Measurements from ENCODE around the gene TMEM80. TPM values are rescaled to one million over a fixed set of nuclear protein-coding genes. Genes with fewer than 3 reads are reported as not detected.

TMEM80 gene
- total RNA-seq (2012; rRNA removed) (5.0 and 5.6 TPM in 2 replicates), polyA plus RNA-seq (2012; rRNA removed) (21.2 and 21.7 TPM in 2 replicates), Bru-seq, nascent RNA (percentile 70 among the genes with signal in this experiment), BruChase-seq, experiment 1, labeled RNA remaining after a 6-hour chase (percentile 86 among the genes with signal in this experiment), BruChase-seq, experiment 2, labeled RNA remaining after a 2-hour chase (percentile 66 among the genes with signal in this experiment)
- polyA plus RNA-seq (2012; cell fraction: cytosol; rRNA removed), result 19.5 and 33.5 TPM in 2 replicates
- polyA plus RNA-seq (2012; cell fraction: nucleus; rRNA removed; ENCODE audit: low replicate concordance), result 64.5 and 66.3 TPM in 2 replicates
- long read RNA-seq, partial matches to known transcripts, result 11 of 44 reads
- long read RNA-seq, other reads (novel, unspliced or antisense), result 33 of 44 reads

DNA sequence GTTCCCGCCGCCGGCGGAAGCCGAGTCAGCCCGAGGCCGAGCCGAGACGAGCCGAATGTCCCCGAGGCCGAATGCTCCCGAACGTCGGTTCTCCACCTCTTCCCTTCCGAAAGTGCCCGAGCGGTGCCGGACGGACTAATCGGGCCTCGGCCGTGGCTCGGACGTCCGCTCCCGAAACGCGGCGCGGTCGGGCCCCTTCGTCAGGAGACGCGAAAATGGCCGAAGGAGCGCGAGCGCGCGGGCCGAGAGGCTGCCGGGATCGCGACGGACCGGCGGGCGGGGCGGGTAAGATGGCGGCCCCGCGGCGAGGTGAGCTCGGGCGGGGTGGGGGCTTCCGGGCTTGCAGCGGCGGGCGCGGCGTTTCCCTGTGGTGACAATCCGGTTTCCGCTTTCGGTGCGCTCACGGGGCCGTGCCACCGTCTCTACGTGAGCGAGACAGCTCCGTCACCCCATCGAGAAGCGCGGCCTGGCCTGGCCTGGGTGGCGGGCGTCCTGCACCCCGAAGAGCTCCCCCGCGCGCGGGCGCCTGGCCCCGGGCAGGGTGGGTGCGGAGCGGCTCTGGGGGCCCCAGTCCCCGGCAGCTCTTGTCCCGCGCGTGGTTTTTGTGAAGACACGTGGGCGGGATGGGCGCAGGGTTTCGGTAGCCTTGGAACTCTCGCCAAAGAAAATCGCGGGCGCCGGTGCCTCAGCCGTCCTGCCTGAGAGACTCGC lies at the start of gene TMEM80:
TSS of gene TMEM80 (plus strand) at position 279 of the 711 bp plus-strand sequence. CDS start at position 291, 12 bp downstream.
- ATAC-seq (ENCODE audit: low read depth) (peak; percentile 82), DNase-seq (peak; percentile 96)
- in situ Hi-C loops (cut with MboI; ENCODE audit: low sequenced_read_pairs) (no loop called here), dilution Hi-C loops (cut with HindIII; ENCODE audit: low sequenced_read_pairs, unreplicated experiment) (no loop called here), intact Hi-C loops (cut with micrococcal nuclease) (loop anchor here (1.0 kb wide), 2 partner anchors 28 to 51 kb away; no protein-coding TSS in a partner anchor)
- peak within 1 kb of the TSS; percentile 96 to 97 for H4K8ac ChIP-seq (ENCODE audit: low read depth in 2 of 2, low read length in 2 of 2)
- no TSS peak for BruUV-seq (replicated peaks)
- peak within 1 kb of the TSS; percentile 31 for H2AK5ac ChIP-seq (ENCODE audit: low read depth, low read length)
- H3K23ac ChIP-seq (ENCODE audit: low read depth, low read length), result peak within 1 kb of the TSS; percentile 97
- TF ChIP-seq RCOR1 (IDR thresholded peaks at IDR 0.05; ENCODE audit: insufficient replicate concordance, low read length) (no peak), MAZ (IDR thresholded peaks at IDR 0.05; ENCODE audit: borderline replicate concordance, low read depth, low read length) (peak; percentile 85; the same call in 1 of the 2 replicates), MXI1 (IDR thresholded peaks at IDR 0.05; ENCODE audit: borderline replicate concordance, low read depth, low read length) (peak; percentile 74), POLR2A (IDR thresholded peaks at IDR 0.05; ENCODE audit: low read depth, low read length) (peak; percentile 68)
- 1% methylated on average over 57 of the region's 101 CpGs; no CpG with 5 or more reads in 1 of the 2 experiments for WGBS, 2 experiments (ENCODE audit: extremely low coverage in 2 of 2, insufficient read length in 1 of 2)
- peak within 1 kb of the TSS; percentile 98 for H3K9ac ChIP-seq (ENCODE audit: low read depth, low read length)
- no peaks in the 10 kb centered on the region for H3K27me3 ChIP-seq (ENCODE audit: control insufficient read depth, insufficient read depth, low read length)
- peaks cover 36% of the 10 kb centered on the region for H3K4me1 ChIP-seq (ENCODE audit: control insufficient read depth, insufficient read depth, low read length)
- H3K4me2 ChIP-seq (ENCODE audit: low read depth, low read length), result peak within 1 kb of the TSS; percentile 87
- H3K27ac ChIP-seq (ENCODE audit: insufficient read depth, low read length), result peak within 1 kb of the TSS; percentile 99
- peak within 1 kb of the TSS; percentile 99 for H3K14ac ChIP-seq (replicated peaks; ENCODE audit: low read depth, low read length)
- H3K18ac ChIP-seq (ENCODE audit: low read depth, low read length), result peak within 1 kb of the TSS; percentile 96
- peak within 1 kb of the TSS; percentile 97 for H2BK120ac ChIP-seq (ENCODE audit: low read depth, low read length)
- H3K4me3 ChIP-seq (ENCODE audit: insufficient read depth, low read depth, low read length), result peak within 1 kb of the TSS; percentile 90
- peaks cover 43% of the 10 kb centered on the region for H4K20me1 ChIP-seq (ENCODE audit: insufficient read depth, low read length)
- POLR2A ChIA-PET (ENCODE audit: unreplicated experiment), result no interaction called here
- peaks cover 29% of the 10 kb centered on the region for H3K9me1 ChIP-seq (ENCODE audit: insufficient read depth, low read length)
- peaks cover 7% of the 10 kb centered on the region; the same call in 1 of the 2 replicates for H3K36me3 ChIP-seq (ENCODE audit: control insufficient read depth, insufficient read depth, low read length)
- CTCF ChIA-PET, result no interaction called here
- no peaks in the 10 kb centered on the region for H3K9me3 ChIP-seq (ENCODE audit: control insufficient read depth, insufficient read depth, low read length)
- H4K5ac ChIP-seq (ENCODE audit: low read depth, low read length), result peak within 1 kb of the TSS; percentile 92
- H2AFZ ChIP-seq (replicated peaks; ENCODE audit: low read length, poor library complexity), result peak within 1 kb of the TSS; percentile 99
- H4K91ac ChIP-seq (ENCODE audit: insufficient read depth, low read depth, low read length), result peak within 1 kb of the TSS; percentile 95
- H3K79me1 ChIP-seq (ENCODE audit: low read depth in 1 of 2, low read length in 2 of 2), result peaks cover 31 to 72% of the 10 kb centered on the region in 2 experiments
- H2BK5ac ChIP-seq (ENCODE audit: low read depth, low read length, poor library complexity, severe bottlenecking), result peak within 1 kb of the TSS; percentile 100
- peak within 1 kb of the TSS; percentile 99 for H3K4ac ChIP-seq (ENCODE audit: low read depth, low read length)
- peak within 1 kb of the TSS; percentile 80; the same call in 1 of the 2 replicates for H2BK20ac ChIP-seq (ENCODE audit: low read depth, low read length)
- peak within 1 kb of the TSS; percentile 98 for H2AK9ac ChIP-seq (replicated peaks; ENCODE audit: low read depth, low read length, poor library complexity)
- H2BK15ac ChIP-seq (ENCODE audit: low read depth, low read length), result peak within 1 kb of the TSS; percentile 9; the same call in 1 of the 3 replicates
- H3K56ac ChIP-seq (ENCODE audit: extremely low read depth, insufficient read depth, low read length), result peak within 1 kb of the TSS; percentile 99
